Spleen (tissue), 11 donors: Measurements from ENCODE around the gene ARMC12. TPM values are rescaled to one million over a fixed set of nuclear protein-coding genes. Genes with fewer than 3 reads are reported as not detected.

Experiments
- DNase-seq: peaks from one replicate; pipeline ENCODE4 v3.0.0-alpha.2; 2020
- H3K27ac ChIP-seq, 8 donors: fragments of 200-600 bp; sonication (generic) in 7 of 8; 1 replicate in 4 of 8; 2 replicates in 4 of 8; pipeline versions ENCODE4 v1.5.0 to v1.8.0; 2016 to 2021; ENCODE audit warnings: inconsistent platforms in 4 of 8, mild to moderate bottlenecking in 4 of 8, moderate library complexity in 1 of 8
- H3K27me3 ChIP-seq, 7 donors: fragments of 200-600 bp; sonication (generic) in 6 of 7; replicated peaks in 1 of 7; 1 replicate in 4 of 7; 2 replicates in 3 of 7; pipeline versions ENCODE4 v1.5.0 to v1.8.0; 2016 to 2021; ENCODE audit warnings: inconsistent platforms in 3 of 7, mild to moderate bottlenecking in 1 of 7
- H3K36me3 ChIP-seq, 6 donors: fragments of 200-600 bp; sonication (generic) in 5 of 6; 1 replicate in 4 of 6; 2 replicates in 2 of 6; pipeline versions ENCODE4 v1.5.0 to v1.8.0; 2016 to 2021; ENCODE audit warnings: inconsistent platforms in 2 of 6
- H3K4me1 ChIP-seq, 6 donors: fragments of 200-600 bp; sonication (generic) in 5 of 6; 1 replicate in 3 of 6; 2 replicates in 3 of 6; pipeline versions ENCODE4 v1.5.0 to v1.8.0; 2016 to 2021; ENCODE audit warnings: inconsistent platforms in 3 of 6
- H3K4me3 ChIP-seq, 8 donors: fragments of 200-600 bp; sonication (generic) in 7 of 8; 1 replicate in 4 of 8; 2 replicates in 4 of 8; pipeline versions ENCODE4 v1.5.0 to v1.8.0; 2016 to 2021; ENCODE audit warnings: inconsistent platforms in 4 of 8, mild to moderate bottlenecking in 4 of 8, moderate library complexity in 2 of 8
- H3K9me3 ChIP-seq, 8 donors: fragments of 200-600 bp; sonication (generic) in 7 of 8; 1 replicate in 4 of 8; 2 replicates in 4 of 8; pipeline versions ENCODE4 v1.5.0 to v1.8.0; 2016 to 2021; ENCODE audit warnings: inconsistent platforms in 4 of 8
- POLR2A ChIP-seq, 3 donors: fragments of 450-650 bp; IDR thresholded peaks; one replicate each; pipeline ENCODE4 v1.5.1; 2017; ENCODE audit warnings: antibody characterized with exemption in 3 of 3, mild to moderate bottlenecking in 1 of 3
- POLR2AphosphoS5 ChIP-seq, 3 donors: sonication (generic); formaldehyde crosslinking; IDR thresholded peaks; one replicate each; pipeline ENCODE4 v1.5.1; 2017; ENCODE audit warnings: antibody characterized with exemption in 3 of 3
- WGBS, 5 donors: extraction: QIAGEN DNeasy Blood & Tissue Kit in 3 of 5; methylation state at CpG; one replicate each; pipeline versions ENCODE4 v1.1.5 to v1.1.7; 2013 to 2018; 5-methylcytosine and 5-hydroxymethylcytosine counted together
- intact Hi-C: fragments of 100-400 bp; cut with DNase I; formaldehyde crosslinking; loops from one replicate; pipeline ENCODE4 v1.15.0; 2023; ENCODE audit warnings: low total_unique reads
- polyA plus RNA-seq, 3 donors: library from polyadenylated mRNA; stranded (reverse); fragments of 200-250 nt; gene quantifications; one replicate each; pipeline ENCODE4 v1.2.1, GENCODE V29; 2013
- total RNA-seq, 7 donors: library from RNA; depleted of rRNA in 3 of 7; stranded (reverse); fragments of >200 nt in 3 of 7; fragmentation: NEBNext Ultra II Directional in 4 of 7; extraction: Animal tissue kit (Norgen Biotek cat#: 25700) in 4 of 7; gene quantifications; one replicate each; pipeline versions ENCODE4 v1.1.0 to v1.2.1, GENCODE V29; 2016 to 2021
- TF ChIP-seq, protein P1 (sequence below), 11 experiments: fragments of 200-600 bp in 7 of 11; fragments of 450-650 bp in 4 of 11; sonication (generic) in 4 of 11; IDR thresholded peaks in 8 of 11; conservative IDR thresholded peaks in 3 of 11; 1 replicate in 7 of 11; 2 replicates in 4 of 11; pipeline versions ENCODE4 v1.4.0 to v1.8.0; 2016 to 2021; ENCODE audit warnings: antibody characterized with exemption in 11 of 11, inconsistent platforms in 4 of 11, mild to moderate bottlenecking in 1 of 11
- donor health status: healthy with polysubstance abuse.
- donor health status: DM: no; HTN: no; CAD: no; lungs with moderate emphysema.
- donor health status: DM: no; HTN: no; CAD: no.
- donor health status: Bipolar disorder and iron deficiency.
- donor health status: healthy.
- donor health status: DM: no; HTN: no; CAD: no.
- donor health status: DM: yes; HTN: yes; CAD: no.

ARMC12 gene
- total and polyA plus RNA-seq, 10 donors: 0.23 to 4.1 (median 1.2) TPM

GRCh38 chr6:35727231-35727934, 9.4 kb upstream of the ARMC12 start:
- Histone ChIP-seq H3K4me1 (peaks cover 52 to 98% (median 92%) of the 10 kb centered on the region in 6 donors), H3K27ac (peak overlapping the region; percentile 95 to 100 (median 100)), H3K27me3 (no peaks in the 10 kb centered on the region), H3K36me3 (no peaks in the 10 kb centered on the region), H3K9me3 (no peaks in the 10 kb centered on the region), H3K4me3 (peak overlapping the region; percentile 15 to 68 (median 45))
- TF ChIP-seq, protein P1, sequence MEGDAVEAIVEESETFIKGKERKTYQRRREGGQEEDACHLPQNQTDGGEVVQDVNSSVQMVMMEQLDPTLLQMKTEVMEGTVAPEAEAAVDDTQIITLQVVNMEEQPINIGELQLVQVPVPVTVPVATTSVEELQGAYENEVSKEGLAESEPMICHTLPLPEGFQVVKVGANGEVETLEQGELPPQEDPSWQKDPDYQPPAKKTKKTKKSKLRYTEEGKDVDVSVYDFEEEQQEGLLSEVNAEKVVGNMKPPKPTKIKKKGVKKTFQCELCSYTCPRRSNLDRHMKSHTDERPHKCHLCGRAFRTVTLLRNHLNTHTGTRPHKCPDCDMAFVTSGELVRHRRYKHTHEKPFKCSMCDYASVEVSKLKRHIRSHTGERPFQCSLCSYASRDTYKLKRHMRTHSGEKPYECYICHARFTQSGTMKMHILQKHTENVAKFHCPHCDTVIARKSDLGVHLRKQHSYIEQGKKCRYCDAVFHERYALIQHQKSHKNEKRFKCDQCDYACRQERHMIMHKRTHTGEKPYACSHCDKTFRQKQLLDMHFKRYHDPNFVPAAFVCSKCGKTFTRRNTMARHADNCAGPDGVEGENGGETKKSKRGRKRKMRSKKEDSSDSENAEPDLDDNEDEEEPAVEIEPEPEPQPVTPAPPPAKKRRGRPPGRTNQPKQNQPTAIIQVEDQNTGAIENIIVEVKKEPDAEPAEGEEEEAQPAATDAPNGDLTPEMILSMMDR (IDR thresholded peaks at IDR 0.05 in 8 of 11, conservative IDR thresholded peaks at IDR 0.05 in 3 of 11): no peak
- TF ChIP-seq POLR2A (IDR thresholded peaks at IDR 0.05): peak in 1 of 3 donors; percentile 62
- no peak for TF ChIP-seq POLR2AphosphoS5 (IDR thresholded peaks at IDR 0.05)
- WGBS, 5 donors: 11 to 23% (median 18%) methylated on average over 14 to 29 of the region's 29 CpGs
- intact Hi-C loops: loop anchor here (5.0 kb wide), 1 partner anchor 40 kb away; the partner anchor contains the start of gene FKBP5
- DNase-seq: no peak

DNA sequence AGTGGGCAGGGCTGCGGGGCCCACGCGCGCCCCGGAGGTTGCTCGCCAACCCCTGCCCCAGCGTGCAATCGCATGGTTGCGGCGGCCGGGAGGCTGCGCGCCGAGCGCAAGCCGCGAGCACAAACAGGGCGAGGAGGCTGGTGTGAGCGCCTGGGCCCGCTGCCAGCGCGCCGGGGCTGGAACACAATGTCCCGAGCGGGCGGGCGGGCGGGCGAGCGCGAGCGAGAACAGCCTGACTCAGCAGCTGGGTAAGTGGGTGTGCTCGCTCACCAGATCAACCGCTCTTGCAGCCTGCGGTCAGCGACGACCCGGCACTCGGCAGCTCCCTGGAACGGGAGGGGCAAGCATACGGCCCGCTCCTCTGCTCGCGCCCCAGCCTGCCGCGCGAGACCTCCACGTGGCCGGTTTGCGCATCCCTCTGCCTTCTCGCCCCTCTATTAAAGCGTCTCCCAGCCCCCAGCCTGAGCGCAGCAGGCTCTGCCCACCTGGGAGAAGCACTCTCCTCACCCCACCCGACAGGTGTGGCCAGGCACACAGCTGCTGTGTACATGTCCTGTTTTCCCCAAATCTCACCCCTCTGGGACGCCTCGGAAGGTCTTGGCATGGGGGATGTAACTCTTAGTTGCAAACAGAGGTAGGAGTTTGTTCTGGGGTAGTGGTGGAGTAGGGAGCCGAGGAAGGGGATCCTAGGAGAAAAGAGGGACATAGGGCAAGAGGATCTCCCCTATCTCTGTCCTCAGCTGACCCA, 8.7 kb upstream of the ARMC12 start:
- Histone ChIP-seq H3K4me1 (peaks cover 60 to 98% (median 92%) of the 10 kb centered on the region in 6 donors), H3K4me3 (peak overlapping the region; percentile 15 to 68 (median 45)), H3K27ac (peak overlapping the region; percentile 95 to 100 (median 100)), H3K9me3 (no peaks in the 10 kb centered on the region), H3K27me3 (no peaks in the 10 kb centered on the region), H3K36me3 (no peaks in the 10 kb centered on the region)
- peak; percentile 99 for DNase-seq
- WGBS, 5 donors: 1 to 5% (median 1%) methylated on average over 4 to 57 of the region's 57 CpGs
- TF ChIP-seq POLR2AphosphoS5 (IDR thresholded peaks at IDR 0.05) (peak; percentile 97 to 100 (median 99)), POLR2A (IDR thresholded peaks at IDR 0.05) (peak in 1 of 3 donors; percentile 83)
- TF ChIP-seq, protein P1 (IDR thresholded peaks at IDR 0.05 in 8 of 11, conservative IDR thresholded peaks at IDR 0.05 in 3 of 11): peak in 4 of 11 experiments; percentile 3 to 33 (median 28)
- intact Hi-C loops: loop anchor here (5.0 kb wide), 1 partner anchor 41 kb away; the partner anchor contains the start of gene FKBP5

- DNase-seq: peak; percentile 88
- intact Hi-C loops: loop anchor here (5.0 kb wide), 1 partner anchor 42 kb away; the partner anchor contains the start of gene FKBP5
- Histone ChIP-seq H3K27me3 (no peaks in the 10 kb centered on the region), H3K4me1 (peaks cover 65 to 99% (median 96%) of the 10 kb centered on the region in 6 donors), H3K27ac (peak overlapping the region; percentile 95 to 100 (median 100)), H3K9me3 (no peaks in the 10 kb centered on the region), H3K4me3 (peak overlapping the region in 4 of 8 donors; percentile 38 to 68 (median 46)), H3K36me3 (no peaks in the 10 kb centered on the region)
- TF ChIP-seq, protein P1 (IDR thresholded peaks at IDR 0.05 in 8 of 11, conservative IDR thresholded peaks at IDR 0.05 in 3 of 11): peak in 3 of 11 experiments; percentile 14 to 35 (median 16)
- TF ChIP-seq POLR2A (IDR thresholded peaks at IDR 0.05) (no peak), POLR2AphosphoS5 (IDR thresholded peaks at IDR 0.05) (peak; percentile 11 to 68 (median 28))
- WGBS, 5 donors: 43 to 49% (median 45%) methylated on average over 9 to 12 of the region's 12 CpGs
Observed at GRCh38 chr6:35728683-35729678, 7.9 kb upstream of the ARMC12 start.
